IMR-90 (cell line): Measurements from ENCODE around the gene SLC35G6. TPM values are rescaled to one million over a fixed set of nuclear protein-coding genes. Genes with fewer than 3 reads are reported as not detected.

ENCODE experiments used
- ATAC-seq: fragments of 200-7000 bp; cut with Tn5 transposase; 2 replicates; pipeline ENCODE4 v1.9.1; 2020; ENCODE audit warnings: low read depth, mild to moderate bottlenecking, moderate library complexity
- BruUV-seq: library from RNA; stranded (reverse); fragments of 400-500 nt; replicated peaks from 2 replicates; lab custom pipeline; 2021; lab: Mats Ljungman, UMichigan
- CTCF ChIA-PET: fragments of 300-600 bp; formaldehyde crosslinking; extraction: SDS; loops from one replicate; lab custom pipeline; 2021; ENCODE audit warnings: antibody characterized with exemption; lab: Yijun Ruan, JAX
- POLR2A ChIA-PET: fragments of 300-600 bp; sonication (Branson Sonifier 250); formaldehyde crosslinking; loops from one replicate; lab custom pipeline; 2022; ENCODE audit warnings: antibody characterized with exemption; ENCODE audit not compliant: unreplicated experiment; lab: Charles Lee
- DNase-seq: peaks from one replicate; pipeline ENCODE4 v3.0.0; 2013
- H2AFZ ChIP-seq: replicated peaks from 2 replicates; pipeline ENCODE3; 2013; ENCODE audit warnings: low read length, mild to moderate bottlenecking; ENCODE audit not compliant: poor library complexity
- H2AK5ac ChIP-seq: 2 replicates; pipeline ENCODE4 v1.6.1; 2013; ENCODE audit warnings: low read depth, low read length, inconsistent platforms
- H2AK9ac ChIP-seq: replicated peaks from 2 replicates; pipeline ENCODE3; 2013; ENCODE audit warnings: mild to moderate bottlenecking, low read depth, low read length, moderate library complexity; ENCODE audit not compliant: poor library complexity
- H2BK120ac ChIP-seq: 2 replicates; pipeline ENCODE4 v1.6.1; 2013; ENCODE audit warnings: low read depth, low read length, inconsistent platforms
- H2BK15ac ChIP-seq: 3 replicates; pipeline ENCODE4 v1.6.1; 2013; ENCODE audit warnings: low read depth, low read length, inconsistent platforms
- H2BK20ac ChIP-seq: 2 replicates; pipeline ENCODE4 v1.6.1; 2013; ENCODE audit warnings: low read depth, mild to moderate bottlenecking, inconsistent platforms, low read length, moderate library complexity
- H2BK5ac ChIP-seq: 2 replicates; pipeline ENCODE4 v1.6.1; 2013; ENCODE audit warnings: mild to moderate bottlenecking, low read depth, low read length, inconsistent platforms; ENCODE audit not compliant: poor library complexity, severe bottlenecking
- H3K14ac ChIP-seq: replicated peaks from 2 replicates; pipeline ENCODE4 v1.6.1; 2013; ENCODE audit warnings: low read depth, low read length, inconsistent platforms
- H3K18ac ChIP-seq: 2 replicates; pipeline ENCODE4 v1.6.1; 2013; ENCODE audit warnings: low read depth, low read length, control low read depth
- H3K23ac ChIP-seq: 2 replicates; pipeline ENCODE4 v1.6.1; 2013; ENCODE audit warnings: low read depth, low read length, inconsistent platforms
- H3K27ac ChIP-seq: 2 replicates; pipeline ENCODE4 v1.5.1; 2013; ENCODE audit warnings: mild to moderate bottlenecking, control low read depth, low read length; ENCODE audit not compliant: insufficient read depth
- H3K27me3 ChIP-seq: 2 replicates; pipeline ENCODE4 v1.6.1; 2013; ENCODE audit warnings: low read length; ENCODE audit not compliant: control insufficient read depth, insufficient read depth
- H3K36me3 ChIP-seq: 2 replicates; pipeline ENCODE4 v1.6.1; 2013; ENCODE audit warnings: low read length, mixed read lengths; ENCODE audit not compliant: control insufficient read depth, insufficient read depth
- H3K4ac ChIP-seq: 2 replicates; pipeline ENCODE4 v1.6.1; 2013; ENCODE audit warnings: low read depth, low read length, inconsistent platforms
- H3K4me1 ChIP-seq: 2 replicates; pipeline ENCODE4 v1.6.1; 2013; ENCODE audit warnings: low read length, mixed read lengths; ENCODE audit not compliant: control insufficient read depth, insufficient read depth
- H3K4me2 ChIP-seq: 2 replicates; pipeline ENCODE4 v1.6.1; 2013; ENCODE audit warnings: low read depth, mild to moderate bottlenecking, control low read depth, low read length, moderate library complexity
- H3K4me3 ChIP-seq: 2 replicates; pipeline ENCODE4 v1.5.1; 2013; ENCODE audit warnings: low read depth, mild to moderate bottlenecking, control low read depth, low read length, moderate library complexity; ENCODE audit not compliant: insufficient read depth
- H3K56ac ChIP-seq: 2 replicates; pipeline ENCODE4 v1.6.1; 2013; ENCODE audit warnings: low read length, inconsistent platforms; ENCODE audit not compliant: insufficient read depth; ENCODE audit errors: extremely low read depth
- H3K79me1 ChIP-seq, 2 experiments: 2 replicates each; pipeline ENCODE4 v1.6.1; 2013; ENCODE audit warnings: low read length in 2 of 2, inconsistent platforms in 1 of 2, low read depth in 1 of 2
- H3K9ac ChIP-seq: 2 replicates; pipeline ENCODE4 v1.6.1; 2013; ENCODE audit warnings: low read depth, low read length, control low read depth
- H3K9me1 ChIP-seq: 2 replicates; pipeline ENCODE4 v1.6.1; 2013; ENCODE audit warnings: low read length, inconsistent platforms; ENCODE audit not compliant: insufficient read depth
- H3K9me3 ChIP-seq: 2 replicates; pipeline ENCODE4 v1.6.1; 2013; ENCODE audit warnings: low read length; ENCODE audit not compliant: control insufficient read depth, insufficient read depth
- H4K20me1 ChIP-seq: 2 replicates; pipeline ENCODE4 v1.6.1; 2013; ENCODE audit warnings: low read length, inconsistent platforms; ENCODE audit not compliant: insufficient read depth
- H4K5ac ChIP-seq: 2 replicates; pipeline ENCODE4 v1.6.1; 2013; ENCODE audit warnings: mild to moderate bottlenecking, low read depth, low read length, control low read depth
- H4K8ac ChIP-seq, 2 experiments: 2 replicates each; pipeline ENCODE4 v1.6.1; 2013; ENCODE audit warnings: low read depth in 2 of 2, low read length in 2 of 2, control low read depth in 1 of 2, inconsistent platforms in 1 of 2
- H4K91ac ChIP-seq: 2 replicates; pipeline ENCODE4 v1.6.1; 2013; ENCODE audit warnings: low read depth, low read length, inconsistent platforms; ENCODE audit not compliant: insufficient read depth
- BHLHE40 ChIP-seq: fragments of 150-350 bp; IDR thresholded peaks from 2 replicates; pipeline ENCODE4 v1.6.1; 2016; ENCODE audit warnings: mild to moderate bottlenecking, low read depth, low read length
- CEBPB ChIP-seq: IDR thresholded peaks from 2 replicates; pipeline ENCODE4 v1.6.1; 2012; ENCODE audit warnings: low read depth, low read length, improper control_type of control experiment
- CHD1 ChIP-seq: IDR thresholded peaks from 2 replicates; pipeline ENCODE4 v1.6.1; 2012; ENCODE audit warnings: low read depth, low read length, improper control_type of control experiment
- FOS ChIP-seq: fragments of 150-350 bp; IDR thresholded peaks from 2 replicates; pipeline ENCODE4 v1.6.1; 2016; ENCODE audit warnings: low read depth, low read length
- MAFK ChIP-seq: IDR thresholded peaks from 2 replicates; pipeline ENCODE4 v1.6.1; 2012; ENCODE audit warnings: low read depth, low read length, improper control_type of control experiment
- MAZ ChIP-seq: IDR thresholded peaks from 2 replicates; pipeline ENCODE4 v1.6.1; 2012; ENCODE audit warnings: low read depth, mild to moderate bottlenecking, low read length, improper control_type of control experiment, moderate library complexity, borderline replicate concordance
- MXI1 ChIP-seq: IDR thresholded peaks from 2 replicates; pipeline ENCODE4 v1.6.1; 2012; ENCODE audit warnings: low read depth, mild to moderate bottlenecking, low read length, moderate library complexity, borderline replicate concordance
- NFE2L2 ChIP-seq: fragments of 150-350 bp; IDR thresholded peaks from 2 replicates; pipeline ENCODE4 v1.6.1; 2016; ENCODE audit warnings: low read depth, mild to moderate bottlenecking, low read length
- POLR2A ChIP-seq: IDR thresholded peaks from 2 replicates; pipeline ENCODE4 v1.6.1; 2012; ENCODE audit warnings: mild to moderate bottlenecking, low read depth, low read length
- RAD21 ChIP-seq: IDR thresholded peaks from 2 replicates; pipeline ENCODE4 v1.6.1; 2012; ENCODE audit warnings: low read length, improper control_type of control experiment
- RCOR1 ChIP-seq: IDR thresholded peaks from 2 replicates; pipeline ENCODE4 v1.6.1; 2012; ENCODE audit warnings: mild to moderate bottlenecking, low read length, improper control_type of control experiment; ENCODE audit not compliant: insufficient replicate concordance
- RFX5 ChIP-seq: IDR thresholded peaks from 2 replicates; pipeline ENCODE4 v1.8.0; 2012; ENCODE audit warnings: low read depth, mild to moderate bottlenecking, low read length, moderate library complexity
- SMC3 ChIP-seq: fragments of 150-350 bp; IDR thresholded peaks from 2 replicates; pipeline ENCODE4 v1.6.1; 2016; ENCODE audit warnings: low read depth, mild to moderate bottlenecking, antibody characterized with exemption, low read length, moderate library complexity
- WGBS, 2 experiments: methylation state at CpG; one replicate each; pipeline versions ENCODE4 v1.1.5 to v1.1.7; 2013; ENCODE audit warnings: missing lambda C conversion rate in 2 of 2; ENCODE audit not compliant: insufficient read length in 1 of 2; ENCODE audit errors: extremely low coverage in 2 of 2; 5-methylcytosine and 5-hydroxymethylcytosine counted together
- dilution Hi-C: fragments of 300-500 bp; cut with HindIII; formaldehyde crosslinking; loops from one replicate; pipeline ENCODE4 v1.14.3; 2018; ENCODE audit warnings: low sequenced_read_pairs; ENCODE audit not compliant: unreplicated experiment
- in situ Hi-C: fragments of 300-500 bp; cut with MboI; formaldehyde crosslinking; loops from 3 replicates; pipeline ENCODE4 v1.14.3; 2019; ENCODE audit warnings: low sequenced_read_pairs, inconsistent platforms, mixed read lengths
- intact Hi-C: fragments of 100-400 bp; cut with micrococcal nuclease; formaldehyde crosslinking; loops from 2 replicates; pipeline ENCODE4 v1.10.0; 2022
- polyA plus RNA-seq, 3 experiments: library from polyadenylated mRNA; depleted of rRNA; stranded (reverse); fragments of >200 nt; gene quantifications; 2 replicates each; pipeline ENCODE4 v1.2.3, GENCODE V29; 2012; ENCODE audit warnings: low replicate concordance in 1 of 3
- total RNA-seq: library from RNA; depleted of rRNA; stranded (reverse); fragments of >200 nt; gene quantifications from 2 replicates; pipeline ENCODE4 v1.2.3, GENCODE V29; 2012
- TF ChIP-seq, protein P1 (sequence below): fragments of 150-350 bp; IDR thresholded peaks from 2 replicates; pipeline ENCODE4 v1.6.1; 2017; ENCODE audit warnings: mild to moderate bottlenecking, antibody characterized with exemption, low read length, low read depth
- TF ChIP-seq, protein P2 (sequence below): conservative IDR thresholded peaks from 2 replicates; pipeline ENCODE4 v1.5.1; 2012; ENCODE audit warnings: mild to moderate bottlenecking, low read depth, low read length, improper control_type of control experiment
- TF ChIP-seq, protein P3 (sequence below): fragments of 150-350 bp; IDR thresholded peaks from 2 replicates; pipeline ENCODE4 v1.6.1; 2016; ENCODE audit warnings: low read depth, mild to moderate bottlenecking, low read length, moderate library complexity, borderline replicate concordance

Gene SLC35G6
- total and polyA plus RNA-seq, 2 of the 4 experiments (the other 2 are of a cell fraction) = not detected

DNA sequence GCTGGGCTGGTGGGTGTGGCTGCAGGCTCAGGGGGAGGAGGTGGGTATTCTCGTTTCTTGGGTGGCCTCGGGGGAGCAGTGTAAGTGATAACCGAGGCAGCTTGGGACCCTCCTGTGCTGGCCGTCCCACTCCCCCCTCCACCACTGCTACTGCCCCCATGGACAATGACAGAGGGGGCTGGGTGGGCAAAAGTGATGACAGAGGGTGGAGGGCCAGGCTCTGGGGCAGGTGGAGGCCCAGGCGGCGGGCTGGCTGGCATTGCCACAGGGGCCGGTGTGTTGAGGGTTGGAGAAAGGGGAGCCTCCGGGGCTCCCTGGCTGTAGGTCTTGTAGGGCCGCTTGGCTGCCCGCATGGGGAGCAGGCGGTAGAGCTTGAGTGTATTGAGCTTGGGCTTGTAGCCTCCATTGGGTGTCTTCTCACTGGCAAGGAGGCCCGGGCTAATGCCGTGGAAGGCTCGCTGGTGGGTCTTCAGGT, 17.8 kb upstream of the SLC35G6 start:
- DNase-seq = no peak

More for the DNA sequence above, 17.8 kb upstream of the SLC35G6 start:
- intact Hi-C loops (no loop called here), dilution Hi-C loops (no loop called here), in situ Hi-C loops (no loop called here)
- H4K91ac ChIP-seq = no peak overlapping the region
- no peak for ATAC-seq
- no peak overlapping the region for H2BK120ac ChIP-seq
- H2BK5ac ChIP-seq = no peak overlapping the region
- H3K9ac ChIP-seq = no peak overlapping the region
- ChIA-PET CTCF (no interaction called here), POLR2A (no interaction called here)
- H3K18ac ChIP-seq = no peak overlapping the region
- no peak overlapping the region for H4K8ac ChIP-seq
- H3K9me3 ChIP-seq = no peaks in the 10 kb centered on the region
- no peak overlapping the region for H3K4ac ChIP-seq
- no peaks in the 10 kb centered on the region for H3K27me3 ChIP-seq
- TF ChIP-seq CEBPB = no peak
- no peak for TF ChIP-seq RCOR1
- no peak for TF ChIP-seq MXI1
- TF ChIP-seq POLR2A = no peak
- TF ChIP-seq NFE2L2 = no peak
- no peak for TF ChIP-seq BHLHE40
- TF ChIP-seq CHD1 = no peak
- TF ChIP-seq, protein P1, sequence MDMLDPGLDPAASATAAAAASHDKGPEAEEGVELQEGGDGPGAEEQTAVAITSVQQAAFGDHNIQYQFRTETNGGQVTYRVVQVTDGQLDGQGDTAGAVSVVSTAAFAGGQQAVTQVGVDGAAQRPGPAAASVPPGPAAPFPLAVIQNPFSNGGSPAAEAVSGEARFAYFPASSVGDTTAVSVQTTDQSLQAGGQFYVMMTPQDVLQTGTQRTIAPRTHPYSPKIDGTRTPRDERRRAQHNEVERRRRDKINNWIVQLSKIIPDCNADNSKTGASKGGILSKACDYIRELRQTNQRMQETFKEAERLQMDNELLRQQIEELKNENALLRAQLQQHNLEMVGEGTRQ = no peak
- TF ChIP-seq SMC3 = no peak
- TF ChIP-seq, protein P2, sequence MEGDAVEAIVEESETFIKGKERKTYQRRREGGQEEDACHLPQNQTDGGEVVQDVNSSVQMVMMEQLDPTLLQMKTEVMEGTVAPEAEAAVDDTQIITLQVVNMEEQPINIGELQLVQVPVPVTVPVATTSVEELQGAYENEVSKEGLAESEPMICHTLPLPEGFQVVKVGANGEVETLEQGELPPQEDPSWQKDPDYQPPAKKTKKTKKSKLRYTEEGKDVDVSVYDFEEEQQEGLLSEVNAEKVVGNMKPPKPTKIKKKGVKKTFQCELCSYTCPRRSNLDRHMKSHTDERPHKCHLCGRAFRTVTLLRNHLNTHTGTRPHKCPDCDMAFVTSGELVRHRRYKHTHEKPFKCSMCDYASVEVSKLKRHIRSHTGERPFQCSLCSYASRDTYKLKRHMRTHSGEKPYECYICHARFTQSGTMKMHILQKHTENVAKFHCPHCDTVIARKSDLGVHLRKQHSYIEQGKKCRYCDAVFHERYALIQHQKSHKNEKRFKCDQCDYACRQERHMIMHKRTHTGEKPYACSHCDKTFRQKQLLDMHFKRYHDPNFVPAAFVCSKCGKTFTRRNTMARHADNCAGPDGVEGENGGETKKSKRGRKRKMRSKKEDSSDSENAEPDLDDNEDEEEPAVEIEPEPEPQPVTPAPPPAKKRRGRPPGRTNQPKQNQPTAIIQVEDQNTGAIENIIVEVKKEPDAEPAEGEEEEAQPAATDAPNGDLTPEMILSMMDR = no peak
- TF ChIP-seq, protein P3, sequence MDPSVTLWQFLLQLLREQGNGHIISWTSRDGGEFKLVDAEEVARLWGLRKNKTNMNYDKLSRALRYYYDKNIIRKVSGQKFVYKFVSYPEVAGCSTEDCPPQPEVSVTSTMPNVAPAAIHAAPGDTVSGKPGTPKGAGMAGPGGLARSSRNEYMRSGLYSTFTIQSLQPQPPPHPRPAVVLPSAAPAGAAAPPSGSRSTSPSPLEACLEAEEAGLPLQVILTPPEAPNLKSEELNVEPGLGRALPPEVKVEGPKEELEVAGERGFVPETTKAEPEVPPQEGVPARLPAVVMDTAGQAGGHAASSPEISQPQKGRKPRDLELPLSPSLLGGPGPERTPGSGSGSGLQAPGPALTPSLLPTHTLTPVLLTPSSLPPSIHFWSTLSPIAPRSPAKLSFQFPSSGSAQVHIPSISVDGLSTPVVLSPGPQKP = no peak
- no peak for TF ChIP-seq RFX5
- TF ChIP-seq RAD21 = no peak
- TF ChIP-seq MAZ = no peak
- no peak for TF ChIP-seq FOS
- no peak for TF ChIP-seq MAFK
- H3K14ac ChIP-seq = no peak overlapping the region
- 92% methylated on average over 7 of the region's 14 CpGs; no CpG with 5 or more reads in 1 of the 2 experiments for WGBS, 2 experiments
- peaks cover 6% of the 10 kb centered on the region; the same call in 1 of the 2 replicates for H3K4me1 ChIP-seq
- H3K23ac ChIP-seq = no peak overlapping the region
- H3K27ac ChIP-seq = no peak overlapping the region
- H3K4me2 ChIP-seq = no peak overlapping the region
- peaks cover 44% of the 10 kb centered on the region for H4K20me1 ChIP-seq
- no peak overlapping the region for H2AK5ac ChIP-seq
- H4K5ac ChIP-seq = no peak overlapping the region
- no TSS peak for BruUV-seq
- no peak overlapping the region for H2AK9ac ChIP-seq
- H3K56ac ChIP-seq = no peak overlapping the region
- H3K79me1 ChIP-seq = peaks cover 16 to 66% of the 10 kb centered on the region in 2 experiments; a peak in 3 of 4 replicates
- no peak overlapping the region for H2BK20ac ChIP-seq
- peaks cover 14% of the 10 kb centered on the region for H3K9me1 ChIP-seq
- no peak overlapping the region for H3K4me3 ChIP-seq
- no peak overlapping the region for H2AFZ ChIP-seq
- no peak overlapping the region for H2BK15ac ChIP-seq
- peaks cover 46% of the 10 kb centered on the region for H3K36me3 ChIP-seq
